Kidney (tissue), 14 donors: ENCODE results near the gene ART1. TPM values are rescaled to one million over a fixed set of nuclear protein-coding genes. Genes with fewer than 3 reads are reported as not detected.

Experiments used
- DNase-seq, 5 donors: peaks; one replicate each; pipeline ENCODE4 v3.0.0-alpha.2; 2013 to 2020
- FAIRE-seq: peaks from 2 replicates; lab custom pipeline; 2012; peaks lifted over from hg19 to GRCh38; lab: Jason Lieb, UNC
- H3K27ac ChIP-seq, 2 donors: one replicate each; pipeline ENCODE4 v1.7.0; 2013; ENCODE audit warnings: low read depth in 2 of 2, low read length in 2 of 2, inconsistent platforms in 1 of 2
- H3K27me3 ChIP-seq: one replicate; pipeline ENCODE4 v1.7.1; 2013; ENCODE audit warnings: low read length, inconsistent platforms; ENCODE audit not compliant: control insufficient read depth, insufficient read depth
- H3K36me3 ChIP-seq, 3 donors: one replicate each; pipeline versions ENCODE4 v1.7.0 to v1.7.1; 2013; ENCODE audit warnings: low read length in 3 of 3, control low read depth in 1 of 3, inconsistent platforms in 1 of 3; ENCODE audit not compliant: insufficient read depth in 3 of 3, control insufficient read depth in 2 of 3
- H3K4me1 ChIP-seq, 3 donors: one replicate each; pipeline versions ENCODE4 v1.7.0 to v1.7.1; 2013; ENCODE audit warnings: low read length in 3 of 3, inconsistent platforms in 1 of 3, low read depth in 1 of 3; ENCODE audit not compliant: control insufficient read depth in 2 of 3, insufficient read depth in 2 of 3
- H3K4me3 ChIP-seq, 3 donors: one replicate each; pipeline versions ENCODE4 v1.7.0 to v1.8.1; 2013; ENCODE audit warnings: low read length in 3 of 3, control low read depth in 1 of 3, inconsistent platforms in 1 of 3
- H3K9ac ChIP-seq, 3 donors: one replicate each; pipeline versions ENCODE4 v1.7.0 to v1.7.1; 2013; ENCODE audit warnings: low read length in 3 of 3, control low read depth in 1 of 3, inconsistent platforms in 1 of 3
- H3K9me3 ChIP-seq, 3 donors: one replicate each; pipeline versions ENCODE4 v1.7.0 to v1.7.1; 2013; ENCODE audit warnings: low read length in 3 of 3, control low read depth in 1 of 3, inconsistent platforms in 1 of 3; ENCODE audit not compliant: control insufficient read depth in 2 of 3, insufficient read depth in 1 of 3
- intact Hi-C: fragments of 100-400 bp; cut with DNase I; formaldehyde crosslinking; loops from one replicate; pipeline ENCODE4 v1.11.1; 2022
- polyA plus RNA-seq: library from polyadenylated mRNA; stranded (reverse); fragments of 350-450 nt; fragmentation: Illumina TruSeq; extraction: RNeasy Lipid Tissue Mini Kit (QIAGEN cat#74804); gene quantifications from one replicate; pipeline ENCODE4 v1.2.3, GENCODE V29; 2014; ENCODE audit warnings: low read depth, low replicate concordance; ENCODE audit not compliant: insufficient read depth
- total RNA-seq: library from RNA; stranded (reverse); fragmentation: NEBNext Ultra II Directional; extraction: Animal tissue kit (Norgen Biotek cat#: 25700); gene quantifications from one replicate; pipeline ENCODE4 v1.2.1, GENCODE V29; 2021
- TF ChIP-seq, protein P1 (sequence below): IDR thresholded peaks from 3 replicates; pipeline ENCODE4 v1.5.1; 2012; ENCODE audit warnings: mild to moderate bottlenecking, moderate library complexity, borderline replicate concordance; ENCODE audit not compliant: insufficient read depth; ENCODE audit errors: extremely low read depth
- donor health status: control.
- donor health status: control.
- donor health status: control.
- donor health status: control.
- donor health status: control.
- donor health status: DM: yes; HTN: yes; CAD: no.
- donor health status: Normal renal cell carcinoma (clear cell type).

The ART1 gene
- total and polyA plus RNA-seq, 2 donors from 2014 or later = 0.31 TPM; not detected in 1

DNA sequence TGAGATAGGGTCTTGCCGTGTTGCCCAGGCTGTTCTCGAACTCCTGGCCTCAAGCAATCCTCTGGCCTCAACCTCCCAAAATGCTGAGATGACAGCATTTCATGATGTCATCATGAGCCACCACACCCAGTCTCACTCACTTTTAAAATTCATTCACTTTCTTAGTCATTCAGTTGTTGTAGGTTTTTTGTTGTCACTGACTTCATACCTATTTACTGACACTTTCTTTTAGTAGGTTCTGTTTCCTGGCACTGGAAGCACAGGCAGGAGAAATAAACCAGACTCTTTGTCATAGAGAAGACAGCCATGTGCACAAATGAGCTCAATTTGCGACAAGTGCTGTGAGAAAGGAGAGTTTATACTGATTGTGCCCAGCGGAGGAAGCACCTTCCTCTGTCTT, 13.6 kb upstream of the ART1 start:
- Histone ChIP-seq H3K36me3 (no peaks in the 10 kb centered on the region), H3K27ac (no peak overlapping the region), H3K9ac (no peak overlapping the region), H3K27me3 (no peaks in the 10 kb centered on the region), H3K4me1 (peaks cover 0 to 2% (median 0%) of the 10 kb centered on the region in 3 donors), H3K4me3 (no peak overlapping the region), H3K9me3 (no peaks in the 10 kb centered on the region)
- DNase-seq = no peak
- FAIRE-seq = no peak
- intact Hi-C loops = no loop called here
- TF ChIP-seq, protein P1, sequence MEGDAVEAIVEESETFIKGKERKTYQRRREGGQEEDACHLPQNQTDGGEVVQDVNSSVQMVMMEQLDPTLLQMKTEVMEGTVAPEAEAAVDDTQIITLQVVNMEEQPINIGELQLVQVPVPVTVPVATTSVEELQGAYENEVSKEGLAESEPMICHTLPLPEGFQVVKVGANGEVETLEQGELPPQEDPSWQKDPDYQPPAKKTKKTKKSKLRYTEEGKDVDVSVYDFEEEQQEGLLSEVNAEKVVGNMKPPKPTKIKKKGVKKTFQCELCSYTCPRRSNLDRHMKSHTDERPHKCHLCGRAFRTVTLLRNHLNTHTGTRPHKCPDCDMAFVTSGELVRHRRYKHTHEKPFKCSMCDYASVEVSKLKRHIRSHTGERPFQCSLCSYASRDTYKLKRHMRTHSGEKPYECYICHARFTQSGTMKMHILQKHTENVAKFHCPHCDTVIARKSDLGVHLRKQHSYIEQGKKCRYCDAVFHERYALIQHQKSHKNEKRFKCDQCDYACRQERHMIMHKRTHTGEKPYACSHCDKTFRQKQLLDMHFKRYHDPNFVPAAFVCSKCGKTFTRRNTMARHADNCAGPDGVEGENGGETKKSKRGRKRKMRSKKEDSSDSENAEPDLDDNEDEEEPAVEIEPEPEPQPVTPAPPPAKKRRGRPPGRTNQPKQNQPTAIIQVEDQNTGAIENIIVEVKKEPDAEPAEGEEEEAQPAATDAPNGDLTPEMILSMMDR = no peak

DNA sequence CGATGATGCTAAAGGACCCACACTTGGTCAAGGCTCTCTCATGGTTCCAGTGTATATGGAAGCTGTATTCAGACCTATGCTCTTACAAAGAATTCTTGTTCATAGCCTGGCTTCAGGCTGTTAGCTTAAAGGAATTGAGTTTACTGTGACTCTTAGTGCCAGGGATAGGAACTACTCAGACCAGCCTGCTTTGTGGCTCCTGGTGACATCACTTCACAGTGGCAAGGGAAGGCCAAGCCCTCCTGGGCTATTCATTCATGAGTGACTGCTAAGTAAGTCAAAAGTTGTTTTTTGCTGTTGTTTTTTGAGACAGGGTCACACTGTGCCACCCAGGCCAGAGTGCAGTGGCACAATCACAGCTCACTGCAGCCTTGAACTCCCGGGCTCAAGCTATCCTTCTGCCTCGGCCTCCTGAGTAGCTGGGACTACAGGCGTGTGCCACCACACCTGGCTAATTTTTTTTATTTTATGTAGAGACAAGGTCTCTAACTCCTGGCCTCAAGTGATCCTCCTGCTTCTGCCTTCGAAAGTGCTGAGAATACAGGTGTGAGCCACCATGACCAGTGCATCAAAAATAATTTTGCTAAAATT, 12.8 kb upstream of the ART1 start:
- TF ChIP-seq, protein P1 = no peak

DNA sequence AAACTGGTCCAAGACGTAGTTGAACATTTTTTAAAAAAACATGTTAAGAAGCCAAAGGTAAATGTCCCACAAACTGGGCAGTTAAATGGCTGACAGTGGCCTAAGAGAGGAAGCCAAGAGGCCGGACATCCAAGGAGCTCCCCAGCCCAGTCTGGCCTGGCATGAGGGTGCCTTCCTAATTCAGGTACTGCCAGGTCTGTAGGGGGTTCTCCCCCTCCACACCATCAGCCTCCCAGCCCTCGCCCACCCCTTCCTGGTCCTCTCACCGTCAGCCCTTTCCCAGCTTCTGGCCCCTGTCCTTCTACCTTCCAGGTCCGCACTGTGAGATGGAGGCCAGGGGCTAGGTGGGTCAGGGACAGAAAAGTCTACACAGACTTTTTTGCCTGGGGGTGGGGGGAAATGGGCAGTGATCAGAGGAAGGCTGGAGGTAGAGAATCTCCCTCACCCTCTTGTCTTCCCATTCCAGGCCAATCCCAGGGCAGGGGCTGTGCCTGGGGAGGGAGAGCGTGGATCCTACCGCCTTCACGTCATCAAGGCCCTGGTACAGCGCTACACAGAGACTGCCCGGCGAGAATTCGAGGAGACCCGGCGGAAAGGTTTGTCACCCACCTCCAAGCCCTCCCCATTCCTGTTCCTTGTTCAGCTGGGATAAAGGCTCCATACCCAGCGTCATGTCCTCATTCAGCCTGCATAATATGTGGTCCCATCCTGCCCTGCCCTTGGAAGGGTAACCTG, 9.1 kb upstream of the ART1 start:
- H3K36me3 ChIP-seq = no peaks in the 10 kb centered on the region
- TF ChIP-seq, protein P1 = no peak
- H3K9me3 ChIP-seq = no peaks in the 10 kb centered on the region
- FAIRE-seq (no peak), DNase-seq (no peak)
- H3K27ac ChIP-seq = no peak overlapping the region
- H3K9ac ChIP-seq = no peak overlapping the region
- no peak overlapping the region for H3K4me3 ChIP-seq
- intact Hi-C loops = no loop called here
- H3K27me3 ChIP-seq = no peaks in the 10 kb centered on the region
- no peaks in the 10 kb centered on the region for H3K4me1 ChIP-seq

More for the DNA sequence above, 12.8 kb upstream of the ART1 start:
- intact Hi-C loops = no loop called here
- FAIRE-seq (no peak), DNase-seq (no peak)
- Histone ChIP-seq H3K36me3 (no peaks in the 10 kb centered on the region), H3K4me3 (no peak overlapping the region), H3K27me3 (no peaks in the 10 kb centered on the region), H3K9me3 (no peaks in the 10 kb centered on the region), H3K4me1 (peaks cover 0 to under 1% (median 0%) of the 10 kb centered on the region in 3 donors), H3K27ac (no peak overlapping the region), H3K9ac (no peak overlapping the region)
